ENCODE data around the gene SIGLEC11.

GRCh38 chr19:49987159-49987698, 26.3 kb upstream of the SIGLEC11 start:
- TF ChIP-seq CTCF (conservative IDR thresholded peaks at IDR 0.05; ENCODE audit: low read depth, low read length) (no peak), EZH2 (IDR thresholded peaks at IDR 0.05; ENCODE audit: borderline replicate concordance, low read depth, low read length, poor library complexity, severe bottlenecking) (no peak)
